ENCODE data around the gene MROH7. TPM values are rescaled to one million over a fixed set of nuclear protein-coding genes. Genes with fewer than 3 reads are reported as not detected.

Gene MROH7
- total RNA-seq, 1 donor from 2014 or later, result 0.21 TPM

- H3K36me3 Mint-ChIP-seq, result no peaks in the 10 kb centered on the region
- no peak overlapping the region for H3K27ac ChIP-seq
- no peaks in the 10 kb centered on the region for H3K36me3 ChIP-seq
- no peaks in the 10 kb centered on the region for H3K4me1 ChIP-seq
- H4K20me1 ChIP-seq (ENCODE audit: low read depth), result no peaks in the 10 kb centered on the region
- DNase-seq (ENCODE audit: low spot score), result no peak
- H2AFZ ChIP-seq (replicated peaks), result no peak overlapping the region
- no peaks in the 10 kb centered on the region for H3F3A ChIP-seq (ENCODE audit: low read depth)
- no peaks in the 10 kb centered on the region for H3K79me2 ChIP-seq (ENCODE audit: low read depth)
- H3K4me3 ChIP-seq, result no peak overlapping the region
- no peak for TF ChIP-seq EZH2phosphoT487 (IDR thresholded peaks at IDR 0.05)
- no peak for TF ChIP-seq CTCF (IDR thresholded peaks at IDR 0.05)
- TF ChIP-seq EZH2 (IDR thresholded peaks at IDR 0.05), result no peak
- H3K27ac Mint-ChIP-seq, result no peak overlapping the region
- H3K4me1 Mint-ChIP-seq, result peaks cover 25% of the 10 kb centered on the region
- no peaks in the 10 kb centered on the region for H3K27me3 ChIP-seq
- no peaks in the 10 kb centered on the region for H3K9me3 Mint-ChIP-seq
- no peak overlapping the region for H3K4me2 ChIP-seq
- H3K27me3 Mint-ChIP-seq (ENCODE audit: insufficient read depth, low read depth), result peaks cover 2% of the 10 kb centered on the region
- no peak overlapping the region for H3K4me3 Mint-ChIP-seq
- no peaks in the 10 kb centered on the region for H3K9me3 ChIP-seq (ENCODE audit: low read depth)
- no peak overlapping the region for H3K9ac ChIP-seq
Measured at GRCh38 chr1:54599211-54599823, 42.3 kb upstream of the MROH7 start.

GRCh38 chr1:54600947-54601721 lies 40.5 kb upstream of the MROH7 start:
- no peak overlapping the region for H3K4me3 Mint-ChIP-seq

GRCh38 chr1:54601730-54602129 lies 39.9 kb upstream of the MROH7 start:
- Mint-ChIP-seq H3K27me3 (ENCODE audit: insufficient read depth, low read depth) (peaks cover 4% of the 10 kb centered on the region), H3K4me1 (peaks cover 28% of the 10 kb centered on the region)

More at GRCh38 chr1:54600947-54601721, 40.5 kb upstream of the MROH7 start:
- Histone ChIP-seq H3K79me2 (ENCODE audit: low read depth) (no peaks in the 10 kb centered on the region), H3K27ac (no peak overlapping the region), H3K9me3 (ENCODE audit: low read depth) (no peaks in the 10 kb centered on the region), H2AFZ (replicated peaks) (no peak overlapping the region), H3F3A (ENCODE audit: low read depth) (no peaks in the 10 kb centered on the region), H3K36me3 (no peaks in the 10 kb centered on the region), H4K20me1 (ENCODE audit: low read depth) (no peaks in the 10 kb centered on the region), H3K4me1 (no peaks in the 10 kb centered on the region), H3K4me3 (no peak overlapping the region), H3K4me2 (no peak overlapping the region), H3K9ac (no peak overlapping the region), H3K27me3 (no peaks in the 10 kb centered on the region)
- H3K4me1 Mint-ChIP-seq, result peaks cover 29% of the 10 kb centered on the region
- H3K27me3 Mint-ChIP-seq (ENCODE audit: insufficient read depth, low read depth), result peaks cover 4% of the 10 kb centered on the region
- H3K36me3 Mint-ChIP-seq, result no peaks in the 10 kb centered on the region
- DNase-seq (ENCODE audit: low spot score), result no peak
- TF ChIP-seq CTCF (IDR thresholded peaks at IDR 0.05), result no peak
- no peak for TF ChIP-seq EZH2phosphoT487 (IDR thresholded peaks at IDR 0.05)
- TF ChIP-seq EZH2 (IDR thresholded peaks at IDR 0.05), result no peak
- H3K9me3 Mint-ChIP-seq, result no peaks in the 10 kb centered on the region
- peak overlapping the region; percentile 74 for H3K27ac Mint-ChIP-seq

More at GRCh38 chr1:54601730-54602129, 39.9 kb upstream of the MROH7 start:
- no peak overlapping the region for H3K27ac Mint-ChIP-seq
- Histone ChIP-seq H3F3A (ENCODE audit: low read depth) (no peaks in the 10 kb centered on the region), H3K27me3 (no peaks in the 10 kb centered on the region), H3K79me2 (ENCODE audit: low read depth) (no peaks in the 10 kb centered on the region), H3K4me2 (no peak overlapping the region), H2AFZ (replicated peaks) (no peak overlapping the region), H3K4me1 (no peaks in the 10 kb centered on the region), H3K27ac (no peak overlapping the region), H3K4me3 (no peak overlapping the region), H3K9me3 (ENCODE audit: low read depth) (no peaks in the 10 kb centered on the region), H3K36me3 (no peaks in the 10 kb centered on the region), H4K20me1 (ENCODE audit: low read depth) (no peaks in the 10 kb centered on the region), H3K9ac (no peak overlapping the region)
- DNase-seq (ENCODE audit: low spot score), result no peak
- H3K4me3 Mint-ChIP-seq, result no peak overlapping the region
- no peaks in the 10 kb centered on the region for H3K9me3 Mint-ChIP-seq
- no peaks in the 10 kb centered on the region for H3K36me3 Mint-ChIP-seq
- TF ChIP-seq EZH2 (IDR thresholded peaks at IDR 0.05), result no peak
- no peak for TF ChIP-seq CTCF (IDR thresholded peaks at IDR 0.05)
- TF ChIP-seq EZH2phosphoT487 (IDR thresholded peaks at IDR 0.05), result no peak

Data from neural progenitor cell (in vitro differentiated cells).